Transverse colon (tissue), 4 donors: ENCODE results near the gene TTC31. TPM values are rescaled to one million over a fixed set of nuclear protein-coding genes. Genes with fewer than 3 reads are reported as not detected.
A peak's percentile ranks its signal among the peaks of the same experiment; 100 is the strongest.

Experiments used
- DNase-seq: peaks from one replicate; pipeline ENCODE4 v3.0.0-alpha.2; 2019
- H3K27ac ChIP-seq, 4 donors: fragments of 200-600 bp; sonication (generic); 2 replicates each; pipeline ENCODE4 v1.5.1; 2016 to 2018; ENCODE audit warnings: inconsistent platforms in 4 of 4
- H3K27me3 ChIP-seq: fragments of 200-600 bp; sonication (generic); 2 replicates; pipeline ENCODE4 v1.5.1; 2017; ENCODE audit warnings: inconsistent platforms
- H3K36me3 ChIP-seq, 4 donors: fragments of 200-600 bp; sonication (generic); 2 replicates each; pipeline ENCODE4 v1.5.1; 2017 to 2019; ENCODE audit warnings: inconsistent platforms in 4 of 4
- H3K4me1 ChIP-seq, 4 donors: fragments of 200-600 bp; sonication (generic); 2 replicates each; pipeline ENCODE4 v1.5.1; 2017 to 2020; ENCODE audit warnings: inconsistent platforms in 4 of 4
- H3K4me3 ChIP-seq, 4 donors: fragments of 200-600 bp; sonication (generic); 1 replicate in 1 of 4; 2 replicates in 3 of 4; pipeline versions ENCODE4 v1.5.1 to v1.6.1; 2017 to 2019; ENCODE audit warnings: inconsistent platforms in 4 of 4
- H3K9me3 ChIP-seq, 2 donors: fragments of 200-600 bp; sonication (generic); 2 replicates each; pipeline ENCODE4 v1.5.1; 2017 to 2019; ENCODE audit warnings: inconsistent platforms in 2 of 2
- CTCF ChIP-seq, 5 experiments: fragments of 200-600 bp in 3 of 5; fragments of 450-650 bp in 2 of 5; sonication (generic) in 3 of 5; IDR thresholded peaks; 1 replicate in 2 of 5; 2 replicates in 3 of 5; pipeline ENCODE4 v1.5.1; 2016 to 2017; ENCODE audit warnings: antibody characterized with exemption in 5 of 5, inconsistent platforms in 3 of 5, mild to moderate bottlenecking in 2 of 5, moderate library complexity in 1 of 5
- EP300 ChIP-seq: sonication (generic); formaldehyde crosslinking; IDR thresholded peaks from one replicate; pipeline ENCODE4 v1.6.1; 2017; ENCODE audit warnings: antibody characterized with exemption, low read depth
- POLR2A ChIP-seq: fragments of 450-650 bp; IDR thresholded peaks from one replicate; pipeline ENCODE4 v1.6.1; 2016; ENCODE audit warnings: antibody characterized with exemption, mild to moderate bottlenecking, moderate library complexity
- POLR2AphosphoS5 ChIP-seq, 3 donors: sonication (generic); formaldehyde crosslinking; IDR thresholded peaks; one replicate each; pipeline ENCODE4 v1.6.1; 2016; ENCODE audit warnings: antibody characterized with exemption in 3 of 3
- WGBS, 2 donors: methylation state at CpG; one replicate each; pipeline ENCODE4 v1.1.5; 2018; ENCODE audit warnings: low coverage in 1 of 2; 5-methylcytosine and 5-hydroxymethylcytosine counted together
- in situ Hi-C, 4 donors: fragments of 200-750 bp; cut with MboI; loops; one replicate each; pipeline versions ENCODE4 v1.15.0 to v1.15.1; 2017; ENCODE audit warnings: low sequenced_read_pairs in 3 of 4, low pct_ligation_motif_present in 1 of 4, low pct_unique_long_range_greater_than_20kb in 1 of 4
- intact Hi-C: fragments of 100-400 bp; cut with DNase I; formaldehyde crosslinking; loops from one replicate; pipeline ENCODE4 v1.15.1; 2023; ENCODE audit warnings: low total_unique reads
- total RNA-seq, 4 donors: library from RNA; depleted of rRNA; stranded (reverse); fragments of >200 nt; gene quantifications; one replicate each; pipeline ENCODE4 v1.1.0, GENCODE V29; 2016

The TTC31 gene
- total RNA-seq, 4 donors from 2014 or later = 16.9 to 36.0 (median 32.0) TPM

- Histone ChIP-seq H3K27me3 (peaks cover 42% of the 10 kb centered on the region), H3K4me1 (peaks cover 19 to 57% (median 45%) of the 10 kb centered on the region in 4 donors), H3K4me3 (peak overlapping the region in 1 of 4 donors; percentile 50), H3K27ac (no peak overlapping the region), H3K9me3 (no peaks in the 10 kb centered on the region), H3K36me3 (no peaks in the 10 kb centered on the region)
- TF ChIP-seq EP300 = no peak
- no peak for TF ChIP-seq CTCF (IDR thresholded peaks at IDR 0.05)
- no peak for TF ChIP-seq POLR2AphosphoS5 (IDR thresholded peaks at IDR 0.05)
- TF ChIP-seq POLR2A = no peak
- intact Hi-C loops (no loop called here), in situ Hi-C loops (loop anchor here in 3 of 4 donors (5.0 to 25.0 kb wide), 2 partner anchors 77 to 87 kb away; no protein-coding TSS in a partner anchor)
- no peak for DNase-seq
- 62 to 67% methylated on average over 1 to 14 of the region's 15 CpGs for WGBS, 2 donors
These were observed 17.2 kb downstream of the TTC31 start for GRCh38 chr2:74499940-74500577.

GRCh38 chr2:74500578-74500946 is 17.7 kb downstream of the TTC31 start:
- H3K9me3 ChIP-seq = no peaks in the 10 kb centered on the region
- TF ChIP-seq POLR2A (no peak), CTCF (IDR thresholded peaks at IDR 0.05) (no peak), EP300 (no peak), POLR2AphosphoS5 (IDR thresholded peaks at IDR 0.05) (no peak)
- H3K27me3 ChIP-seq = peaks cover 42% of the 10 kb centered on the region
- in situ Hi-C loops = loop anchor here in 1 of 4 donors (5.0 kb wide), 1 partner anchor 77 kb away; no protein-coding TSS in a partner anchor
- no peaks in the 10 kb centered on the region for H3K36me3 ChIP-seq
- H3K4me1 ChIP-seq = peaks cover 19 to 62% (median 47%) of the 10 kb centered on the region in 4 donors
- intact Hi-C loops = no loop called here
- no peak overlapping the region for H3K27ac ChIP-seq
- H3K4me3 ChIP-seq = no peak overlapping the region
- no peak for DNase-seq

GRCh38 chr2:74501335-74502071 is 18.6 kb downstream of the TTC31 start:
- no peaks in the 10 kb centered on the region for H3K36me3 ChIP-seq
- in situ Hi-C loops (loop anchor here in 1 of 4 donors (5.0 kb wide), 1 partner anchor 76 kb away; no protein-coding TSS in a partner anchor), intact Hi-C loops (no loop called here)
- H3K4me1 ChIP-seq = peaks cover 27 to 71% (median 57%) of the 10 kb centered on the region in 4 donors
- TF ChIP-seq POLR2A = no peak
- TF ChIP-seq EP300 = no peak
- TF ChIP-seq POLR2AphosphoS5 (IDR thresholded peaks at IDR 0.05) = no peak
- TF ChIP-seq CTCF (IDR thresholded peaks at IDR 0.05) = no peak
- peaks cover 42% of the 10 kb centered on the region for H3K27me3 ChIP-seq
- DNase-seq = no peak
- no peaks in the 10 kb centered on the region for H3K9me3 ChIP-seq
- peak overlapping the region in 1 of 4 donors; percentile 54 for H3K4me3 ChIP-seq
- H3K27ac ChIP-seq = no peak overlapping the region
- WGBS, 2 donors = 84 to 91% methylated on average over 6 to 18 of the region's 18 CpGs

- H3K36me3 ChIP-seq = no peaks in the 10 kb centered on the region
- peaks cover 30 to 75% (median 61%) of the 10 kb centered on the region in 4 donors for H3K4me1 ChIP-seq
- H3K9me3 ChIP-seq = no peaks in the 10 kb centered on the region
- peak; percentile 75 for DNase-seq
- in situ Hi-C loops (loop anchor here in 1 of 4 donors (5.0 kb wide), 1 partner anchor 75 kb away; no protein-coding TSS in a partner anchor), intact Hi-C loops (no loop called here)
- TF ChIP-seq CTCF (IDR thresholded peaks at IDR 0.05) = no peak
- peak; percentile 1 for TF ChIP-seq POLR2A
- peak in 2 of 3 donors; percentile 72 to 75 for TF ChIP-seq POLR2AphosphoS5 (IDR thresholded peaks at IDR 0.05)
- peaks cover 42% of the 10 kb centered on the region for H3K27me3 ChIP-seq
- H3K27ac ChIP-seq = peak overlapping the region; percentile 85 to 90 (median 86)
- peak overlapping the region; percentile 46 to 59 (median 51) for H3K4me3 ChIP-seq
- 21% methylated on average over 32 of the region's 32 CpGs; no CpG with 5 or more reads in 1 of the 2 donors for WGBS, 2 donors
These were observed 19.4 kb downstream of the TTC31 start for GRCh38 chr2:74502147-74502719.
